Measurements from ENCODE around the gene ZNF107. TPM values are rescaled to one million over a fixed set of nuclear protein-coding genes. Genes with fewer than 3 reads are reported as not detected.
"Not testable (repeated sequence)": the region's sequence is repeated elsewhere in the genome, so short reads cannot be mapped to it uniquely, and the experiment has no call there.

ZNF107 gene
- total RNA-seq, 1 experiment from 2014 or later, result 1.1 TPM

DNA sequence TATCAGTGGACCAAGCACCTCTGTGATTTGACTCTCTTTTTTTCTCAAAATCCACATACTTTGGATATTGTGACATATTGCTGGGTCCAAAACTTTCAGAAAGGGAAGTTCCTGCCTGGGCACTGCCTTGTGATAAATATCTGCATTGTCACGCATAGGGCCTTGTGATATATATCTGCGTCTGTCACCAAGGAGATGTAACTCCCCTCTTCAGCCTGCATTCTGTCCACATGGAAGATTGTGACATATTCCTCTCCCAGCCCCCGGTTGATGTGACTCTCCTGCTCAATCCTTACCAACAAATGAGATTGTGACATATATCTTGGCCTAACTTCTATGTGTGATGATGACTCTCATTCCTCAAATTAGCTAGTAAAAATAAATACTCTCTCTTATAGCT is 25.4 kb upstream of the ZNF107 start:
- no peak for DNase-seq (ENCODE audit: low read depth)
- in situ Hi-C loops (cut with HindIII; ENCODE audit: low pct_unique_long_range_greater_than_20kb, low sequenced_read_pairs), result no loop called here

DNA sequence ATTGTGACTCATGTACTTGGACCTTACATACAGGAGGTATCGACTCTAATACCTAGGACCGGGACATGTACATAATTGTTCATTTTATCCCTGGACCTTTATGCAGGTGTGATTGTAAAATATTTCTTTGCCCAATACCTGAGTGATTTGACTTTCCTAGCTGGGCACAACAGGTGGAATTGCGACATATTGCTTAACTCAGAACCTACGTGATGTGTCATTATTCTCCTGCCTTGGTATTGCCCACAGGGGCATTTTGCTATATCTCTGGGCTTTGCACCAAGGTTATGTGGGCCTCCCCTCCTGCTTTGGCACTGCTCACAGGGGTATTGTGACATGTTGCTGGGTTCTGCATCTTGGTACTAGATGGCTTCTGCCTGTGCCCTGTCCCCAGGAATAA is 23.9 kb upstream of the ZNF107 start:
- no peak for DNase-seq (ENCODE audit: low read depth)
- in situ Hi-C loops (cut with HindIII; ENCODE audit: low pct_unique_long_range_greater_than_20kb, low sequenced_read_pairs), result no loop called here

DNA sequence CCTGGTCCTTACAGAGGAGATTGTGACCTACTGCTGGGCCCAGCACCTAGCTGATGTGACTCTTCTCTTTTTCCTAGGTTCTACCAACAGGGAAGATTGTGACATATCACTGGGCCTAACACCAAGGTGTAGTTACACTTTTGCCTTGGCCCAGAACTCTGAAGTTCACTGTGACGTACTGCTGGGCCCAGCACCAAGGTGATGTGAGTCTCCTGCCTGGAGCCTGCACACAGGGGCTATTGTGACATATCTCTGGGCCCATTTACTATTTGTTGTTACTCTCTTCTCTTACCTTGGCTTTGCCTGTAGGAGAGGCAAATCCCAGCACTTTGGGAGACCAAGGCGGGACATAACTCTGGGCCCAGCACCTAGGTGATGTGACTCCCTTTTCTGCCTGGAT is 23.1 kb upstream of the ZNF107 start:
- in situ Hi-C loops (cut with HindIII; ENCODE audit: low pct_unique_long_range_greater_than_20kb, low sequenced_read_pairs), result no loop called here
- no peak for DNase-seq (ENCODE audit: low read depth)

GRCh38 chr7:64643566-64643965 is 22.4 kb upstream of the ZNF107 start:
- no peak for DNase-seq (ENCODE audit: low read depth)
- in situ Hi-C loops (cut with HindIII; ENCODE audit: low pct_unique_long_range_greater_than_20kb, low sequenced_read_pairs), result no loop called here

DNA sequence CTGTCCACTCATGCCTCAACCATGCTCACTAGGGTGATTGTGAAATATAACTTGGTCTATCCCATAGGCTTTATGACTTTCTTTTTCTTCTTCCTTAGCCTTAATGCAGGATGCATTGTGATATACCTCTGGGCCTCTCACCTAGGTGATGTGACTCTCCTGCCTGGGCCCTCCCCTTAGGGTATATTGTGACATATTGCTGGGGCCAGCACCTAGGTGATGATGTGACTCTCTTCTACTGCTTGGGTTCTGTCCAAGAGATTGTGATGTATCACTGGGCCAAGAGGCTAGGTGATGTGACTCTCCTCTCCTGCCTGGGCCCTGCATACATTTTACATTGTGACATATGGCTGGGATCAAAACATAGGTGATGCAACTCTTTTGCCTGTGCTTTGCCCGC is 14.7 kb upstream of the ZNF107 start:
- in situ Hi-C loops (cut with HindIII; ENCODE audit: low pct_unique_long_range_greater_than_20kb, low sequenced_read_pairs), result no loop called here
- DNase-seq (ENCODE audit: low read depth), result no peak

DNA sequence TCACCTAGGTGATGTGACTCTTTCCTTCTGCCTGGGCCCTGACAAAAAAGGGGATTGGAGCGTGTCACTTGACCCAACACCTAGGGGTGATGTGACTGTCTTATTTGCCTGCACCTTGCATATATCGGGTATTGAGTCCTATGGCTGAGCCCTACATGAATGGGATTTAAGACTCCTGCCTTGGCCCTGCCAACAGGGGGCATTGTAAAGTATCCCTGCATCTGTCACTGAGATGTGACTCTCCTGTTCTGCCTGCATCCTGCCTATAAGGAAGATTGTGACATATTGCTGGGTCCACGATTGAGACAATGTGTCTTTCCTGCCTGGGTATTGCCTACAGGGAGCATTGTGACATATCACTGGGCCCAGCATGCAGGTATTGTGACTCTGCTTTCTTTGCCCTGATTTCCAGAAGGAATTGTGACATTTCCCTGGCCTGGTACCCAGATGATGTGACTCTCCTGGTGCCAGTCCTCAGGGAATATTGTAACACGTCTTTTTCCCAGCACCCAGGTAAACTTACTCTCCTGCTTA is 14.2 kb upstream of the ZNF107 start:
- no peak for DNase-seq (ENCODE audit: low read depth)
- in situ Hi-C loops (cut with HindIII; ENCODE audit: low pct_unique_long_range_greater_than_20kb, low sequenced_read_pairs), result no loop called here

DNA sequence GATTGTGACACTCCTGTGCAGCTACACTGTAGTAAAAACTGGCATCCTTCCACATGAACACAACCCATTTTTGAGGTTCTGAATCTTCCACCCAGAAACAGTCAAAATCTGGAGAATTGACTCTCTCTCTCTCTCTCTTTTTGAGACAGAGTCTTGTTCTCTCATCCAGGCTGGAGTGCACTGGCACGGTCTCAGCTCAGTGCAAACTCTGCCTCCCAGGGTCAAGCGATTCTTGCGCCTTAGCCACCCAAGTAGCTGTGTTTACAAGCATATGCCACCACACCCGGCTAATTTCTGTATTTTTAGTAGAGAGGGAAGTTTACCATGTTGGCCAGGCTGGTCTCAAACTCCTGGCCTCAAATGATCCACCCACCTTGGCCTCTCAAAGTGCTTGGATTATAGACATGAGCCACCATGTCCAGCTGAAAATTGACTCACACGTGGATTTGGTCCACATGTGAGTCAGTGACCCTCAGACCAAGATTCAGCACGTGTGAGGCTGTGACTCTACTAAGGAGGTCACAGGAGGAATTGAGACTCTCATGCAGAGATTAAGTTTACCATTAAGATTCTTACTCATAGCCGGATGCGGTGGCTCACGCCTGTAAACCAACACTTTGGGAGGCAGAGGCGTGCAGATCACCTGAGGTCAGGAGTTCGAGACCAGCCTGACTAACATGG is 12.1 kb upstream of the ZNF107 start:
- in situ Hi-C loops (cut with HindIII; ENCODE audit: low pct_unique_long_range_greater_than_20kb, low sequenced_read_pairs), result no loop called here
- no peak for DNase-seq (ENCODE audit: low read depth)

DNA sequence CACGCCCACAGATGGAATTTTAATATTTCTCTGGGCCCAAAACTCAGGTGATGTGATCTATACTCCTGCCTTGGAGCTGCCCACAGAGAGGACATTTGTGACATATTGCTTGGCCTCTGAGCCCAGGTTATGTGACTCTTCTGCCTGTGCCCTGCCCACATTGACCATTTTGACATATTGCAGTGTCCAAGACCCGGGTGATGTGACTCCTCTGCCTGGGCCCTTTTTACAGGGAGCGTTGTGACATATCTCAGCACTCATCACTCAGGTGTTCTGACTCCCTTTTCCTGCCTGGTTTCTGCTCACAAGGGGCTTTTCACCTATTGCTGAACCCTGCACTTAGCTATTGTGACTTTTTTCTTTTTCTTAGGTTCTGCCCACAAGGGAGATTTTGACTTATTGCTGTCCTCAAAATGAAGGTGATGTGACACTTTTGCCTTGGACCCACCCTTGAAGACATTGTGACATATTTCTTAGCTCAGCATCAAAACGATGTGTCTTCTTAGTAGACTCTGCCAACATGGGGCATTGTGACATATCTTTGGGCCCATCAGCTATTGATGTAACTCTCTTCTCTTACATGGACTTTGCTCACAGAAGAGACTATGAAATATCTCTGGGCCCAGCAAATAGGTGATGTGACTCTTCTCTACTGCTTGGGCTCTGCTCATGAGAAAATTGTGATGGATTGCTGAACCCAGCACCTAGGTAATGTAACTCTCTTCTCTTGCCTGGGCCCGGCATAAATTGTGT is 11.0 kb upstream of the ZNF107 start:
- DNase-seq (ENCODE audit: low read depth), result no peak
- in situ Hi-C loops (cut with HindIII; ENCODE audit: low pct_unique_long_range_greater_than_20kb, low sequenced_read_pairs), result no loop called here

GRCh38 chr7:64655811-64656210 is 10.1 kb upstream of the ZNF107 start:
- DNase-seq (ENCODE audit: low read depth), result no peak
- in situ Hi-C loops (cut with HindIII; ENCODE audit: low pct_unique_long_range_greater_than_20kb, low sequenced_read_pairs), result no loop called here

GRCh38 chr7:64656489-64656888 is 9.4 kb upstream of the ZNF107 start:
- in situ Hi-C loops (cut with HindIII; ENCODE audit: low pct_unique_long_range_greater_than_20kb, low sequenced_read_pairs), result no loop called here
- DNase-seq (ENCODE audit: low read depth), result no peak

DNA sequence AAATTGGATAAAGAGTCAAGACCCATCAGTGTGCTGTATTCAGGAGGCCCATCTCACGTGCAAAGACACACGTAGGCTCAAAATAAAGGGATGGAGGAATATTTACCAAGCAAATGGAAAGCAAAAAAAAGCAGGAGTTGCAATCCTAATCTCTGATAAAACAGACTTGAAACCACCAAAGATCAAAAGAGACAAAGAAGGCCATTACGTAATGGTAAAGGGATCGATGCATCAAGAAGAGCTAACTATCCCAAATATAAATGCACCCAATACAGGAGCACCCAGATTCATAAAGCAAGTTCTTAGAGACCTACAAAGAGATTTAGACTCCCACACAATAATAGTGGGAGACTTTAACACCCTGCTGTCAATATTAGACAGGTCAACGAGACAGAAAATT is 3.8 kb upstream of the ZNF107 start:
- in situ Hi-C loops (cut with HindIII; ENCODE audit: low pct_unique_long_range_greater_than_20kb, low sequenced_read_pairs), result not testable (repeated sequence)

DNA sequence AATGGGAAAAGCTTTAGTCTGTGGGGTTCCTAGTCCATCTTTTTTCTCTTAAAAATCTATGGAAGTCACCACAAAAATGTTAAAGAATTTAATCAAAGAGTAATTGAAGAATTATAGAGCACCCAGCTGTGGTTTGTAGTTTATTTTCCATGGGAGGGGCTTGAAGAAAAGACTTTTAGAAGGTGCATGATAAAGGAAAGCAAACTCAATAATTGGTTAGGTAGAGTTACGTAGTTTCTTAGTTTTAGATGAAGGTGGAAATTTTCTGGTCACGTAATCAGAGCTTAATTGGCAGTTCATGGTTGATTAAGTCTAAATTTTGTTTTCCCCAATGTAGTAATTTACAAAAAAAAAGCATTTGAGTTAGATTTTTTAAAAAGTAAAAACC is 724 bp downstream of the ZNF107 start:
- in situ Hi-C loops (cut with HindIII; ENCODE audit: low pct_unique_long_range_greater_than_20kb, low sequenced_read_pairs), result no loop called here
- no peak for DNase-seq (ENCODE audit: low read depth)

More for the DNA sequence above, 3.8 kb upstream of the ZNF107 start:
- DNase-seq (ENCODE audit: low read depth), result not testable (repeated sequence)

- no peak for DNase-seq (ENCODE audit: low read depth)
- in situ Hi-C loops (cut with HindIII; ENCODE audit: low pct_unique_long_range_greater_than_20kb, low sequenced_read_pairs), result no loop called here
Measured at GRCh38 chr7:64667311-64667710, 1.4 kb downstream of the ZNF107 start.

GRCh38 chr7:64672414-64672813 is 6.5 kb downstream of the ZNF107 start:
- in situ Hi-C loops (cut with HindIII; ENCODE audit: low pct_unique_long_range_greater_than_20kb, low sequenced_read_pairs), result no loop called here

DNA sequence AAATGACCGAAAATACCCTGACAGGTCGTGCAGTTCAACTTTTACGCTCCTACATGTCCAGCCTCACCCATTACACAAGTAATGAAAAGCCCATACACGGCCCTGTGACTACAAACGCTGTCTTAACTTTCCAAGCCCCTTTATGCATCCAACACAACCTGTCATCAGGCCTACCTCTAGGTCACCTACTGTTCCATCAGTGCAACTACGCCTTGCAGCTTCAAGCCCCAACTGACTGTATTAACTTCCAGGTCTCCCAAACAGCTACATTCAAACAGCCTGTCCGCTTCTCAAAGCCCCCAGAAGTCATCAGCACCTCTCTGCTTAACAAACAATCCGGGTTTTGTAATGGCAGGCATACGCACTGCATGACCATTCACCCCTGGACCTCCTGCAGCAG is 19.2 kb downstream of the ZNF107 start:
- DNase-seq (ENCODE audit: low read depth), result no peak
- in situ Hi-C loops (cut with HindIII; ENCODE audit: low pct_unique_long_range_greater_than_20kb, low sequenced_read_pairs), result no loop called here

More at GRCh38 chr7:64672414-64672813, 6.5 kb downstream of the ZNF107 start:
- DNase-seq (ENCODE audit: low read depth), result no peak

GRCh38 chr7:64685741-64686140 is 19.8 kb downstream of the ZNF107 start:
- no peak for DNase-seq (ENCODE audit: low read depth)
- in situ Hi-C loops (cut with HindIII; ENCODE audit: low pct_unique_long_range_greater_than_20kb, low sequenced_read_pairs), result no loop called here

DNA sequence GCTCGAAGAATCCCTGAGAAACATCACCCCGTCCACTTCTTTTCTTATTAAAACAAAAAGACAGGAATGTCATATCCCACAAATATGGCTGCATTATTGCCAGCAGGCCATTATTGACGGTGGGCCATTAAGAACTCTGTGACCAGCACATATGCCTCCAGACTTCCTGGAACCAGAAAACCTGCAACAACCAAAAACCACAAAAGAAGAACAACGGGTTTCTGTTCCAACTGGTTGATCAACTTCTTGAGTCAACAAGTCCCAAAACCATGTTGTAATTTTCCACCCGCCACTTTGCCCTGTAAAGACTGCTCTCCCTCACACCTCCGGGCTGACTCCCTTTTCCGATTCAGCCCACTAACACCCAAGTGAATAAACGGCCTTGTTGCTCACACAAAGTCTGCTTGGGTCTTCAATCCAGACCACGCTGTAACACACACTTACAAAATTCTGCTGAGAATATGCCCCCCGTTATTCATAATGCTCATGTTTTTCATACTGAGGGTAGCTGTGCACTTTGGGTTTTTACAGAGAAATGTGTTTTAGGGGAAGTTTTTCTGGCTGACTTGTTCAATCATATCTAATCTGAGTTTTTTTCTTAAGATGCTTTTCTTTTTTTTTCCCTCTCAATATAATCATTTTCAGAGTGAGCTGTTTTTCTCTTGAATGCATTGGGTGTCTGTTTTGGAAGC is 20.7 kb downstream of the ZNF107 start:
- in situ Hi-C loops (cut with HindIII; ENCODE audit: low pct_unique_long_range_greater_than_20kb, low sequenced_read_pairs), result no loop called here

GRCh38 chr7:64687249-64687648 is 21.3 kb downstream of the ZNF107 start:
- no peak for DNase-seq (ENCODE audit: low read depth)
- in situ Hi-C loops (cut with HindIII; ENCODE audit: low pct_unique_long_range_greater_than_20kb, low sequenced_read_pairs), result no loop called here

More for the DNA sequence above, 20.7 kb downstream of the ZNF107 start:
- DNase-seq (ENCODE audit: low read depth), result no peak

- in situ Hi-C loops (cut with HindIII; ENCODE audit: low pct_unique_long_range_greater_than_20kb, low sequenced_read_pairs), result no loop called here
Measured at GRCh38 chr7:64688988-64689387, 23.1 kb downstream of the ZNF107 start.

More at GRCh38 chr7:64688988-64689387, 23.1 kb downstream of the ZNF107 start:
- no peak for DNase-seq (ENCODE audit: low read depth)

Data from Caki2 (cell line).